Loucy (cell line): ENCODE results near the gene APCDD1.

ENCODE experiments used
- H2AFZ ChIP-seq: fragments of 200-600 bp; sonication (generic); 2 replicates; pipeline ENCODE4 v1.6.0; 2016; ENCODE audit warnings: antibody characterized with exemption, mild to moderate bottlenecking, low read length, moderate library complexity
- H3F3A ChIP-seq: fragments of 200-600 bp; 2 replicates; pipeline ENCODE4 v1.6.0; 2016; ENCODE audit warnings: antibody characterized with exemption, low read depth, mild to moderate bottlenecking
- H3K27me3 ChIP-seq: fragments of 200-600 bp; sonication (generic); 2 replicates; pipeline ENCODE4 v1.6.1; 2014; ENCODE audit warnings: low read length, mild to moderate bottlenecking; ENCODE audit not compliant: insufficient read depth, poor library complexity, severe bottlenecking
- H3K36me3 ChIP-seq: fragments of 200-600 bp; sonication (generic); 2 replicates; pipeline ENCODE4 v1.6.1; 2016; ENCODE audit warnings: low read length; ENCODE audit not compliant: insufficient read depth
- H3K4me1 ChIP-seq: fragments of 200-600 bp; sonication (generic); 2 replicates; pipeline ENCODE4 v1.5.1; 2014; ENCODE audit warnings: low read length, mild to moderate bottlenecking; ENCODE audit not compliant: insufficient read depth, poor library complexity, severe bottlenecking
- H3K4me2 ChIP-seq: fragments of 200-600 bp; sonication (generic); 2 replicates; pipeline ENCODE4 v1.6.0; 2014; ENCODE audit warnings: antibody characterized with exemption, low read length, low read depth, mild to moderate bottlenecking; ENCODE audit not compliant: poor library complexity, severe bottlenecking
- H3K4me3 ChIP-seq: fragments of 200-600 bp; sonication (generic); 2 replicates; pipeline ENCODE4 v1.5.1; 2014; ENCODE audit warnings: low read length, mild to moderate bottlenecking, mixed read lengths; ENCODE audit not compliant: poor library complexity, severe bottlenecking
- H3K79me2 ChIP-seq: fragments of 200-600 bp; sonication (generic); 2 replicates; pipeline ENCODE4 v1.6.1; 2014; ENCODE audit warnings: low read length; ENCODE audit not compliant: insufficient read depth
- H3K9ac ChIP-seq: fragments of 200-600 bp; sonication (generic); 2 replicates; pipeline ENCODE4 v1.6.0; 2014; ENCODE audit warnings: mild to moderate bottlenecking, low read depth, low read length, moderate library complexity; ENCODE audit not compliant: poor library complexity, severe bottlenecking
- H3K9me2 ChIP-seq: fragments of 200-600 bp; sonication (generic); replicated peaks from 2 replicates; pipeline ENCODE4 v1.6.1; 2016; ENCODE audit warnings: low read depth, low read length, mixed read lengths
- H3K9me3 ChIP-seq: fragments of 200-600 bp; sonication (generic); 2 replicates; pipeline ENCODE4 v1.6.1; 2014; ENCODE audit warnings: mild to moderate bottlenecking, antibody characterized with exemption, low read length, low read depth; ENCODE audit not compliant: insufficient read depth
- H4K20me1 ChIP-seq: fragments of 200-600 bp; sonication (generic); 2 replicates; pipeline ENCODE4 v1.6.0; 2014; ENCODE audit warnings: antibody characterized with exemption, low read length, mild to moderate bottlenecking; ENCODE audit not compliant: insufficient read depth, poor library complexity, severe bottlenecking
- CTCF ChIP-seq: fragments of 200-600 bp; sonication (generic); conservative IDR thresholded peaks from 2 replicates; pipeline ENCODE4 v1.5.1; 2014; ENCODE audit warnings: mild to moderate bottlenecking, antibody characterized with exemption, low read length
- EZH2phosphoT487 ChIP-seq: fragments of 200-600 bp; IDR thresholded peaks from 2 replicates; pipeline ENCODE4 v1.6.1; 2018; ENCODE audit warnings: antibody characterized with exemption, mild to moderate bottlenecking, moderate library complexity, borderline replicate concordance

Gene APCDD1

GRCh38 chr18:10443001-10443400 lies 11.4 kb upstream of the APCDD1 start:
- H3K4me2 ChIP-seq, result no peak overlapping the region
- no peaks in the 10 kb centered on the region for H3K9me2 ChIP-seq
- H2AFZ ChIP-seq, result no peak overlapping the region
- no peaks in the 10 kb centered on the region for H3K27me3 ChIP-seq
- H3F3A ChIP-seq, result no peaks in the 10 kb centered on the region
- H3K4me3 ChIP-seq, result no peak overlapping the region
- H3K9me3 ChIP-seq, result no peaks in the 10 kb centered on the region
- no peaks in the 10 kb centered on the region for H3K36me3 ChIP-seq
- no peaks in the 10 kb centered on the region for H3K4me1 ChIP-seq
- H3K9ac ChIP-seq, result no peak overlapping the region
- TF ChIP-seq EZH2phosphoT487 (no peak), CTCF (no peak)
- H3K79me2 ChIP-seq, result no peaks in the 10 kb centered on the region
- H4K20me1 ChIP-seq, result no peaks in the 10 kb centered on the region

GRCh38 chr18:10444314-10445006 lies 10.0 kb upstream of the APCDD1 start:
- Histone ChIP-seq H3K9ac (no peak overlapping the region), H3F3A (no peaks in the 10 kb centered on the region), H3K79me2 (no peaks in the 10 kb centered on the region), H3K4me2 (no peak overlapping the region), H3K4me1 (no peaks in the 10 kb centered on the region), H4K20me1 (no peaks in the 10 kb centered on the region), H2AFZ (no peak overlapping the region), H3K27me3 (no peaks in the 10 kb centered on the region), H3K9me2 (no peaks in the 10 kb centered on the region), H3K4me3 (no peak overlapping the region), H3K9me3 (no peaks in the 10 kb centered on the region), H3K36me3 (no peaks in the 10 kb centered on the region)
- TF ChIP-seq EZH2phosphoT487, result no peak
- no peak for TF ChIP-seq CTCF

GRCh38 chr18:10449396-10449795 lies 5.0 kb upstream of the APCDD1 start:
- Histone ChIP-seq H3K36me3 (no peaks in the 10 kb centered on the region), H3F3A (no peaks in the 10 kb centered on the region), H2AFZ (no peak overlapping the region), H3K9me3 (no peaks in the 10 kb centered on the region), H3K4me3 (no peak overlapping the region), H3K9ac (no peak overlapping the region), H3K9me2 (no peaks in the 10 kb centered on the region), H3K4me2 (no peak overlapping the region), H3K79me2 (no peaks in the 10 kb centered on the region), H3K27me3 (no peaks in the 10 kb centered on the region), H3K4me1 (no peaks in the 10 kb centered on the region), H4K20me1 (no peaks in the 10 kb centered on the region)
- TF ChIP-seq CTCF (no peak), EZH2phosphoT487 (no peak)
